ENCODE measurements around the gene SNAPC3. TPM values are rescaled to one million over a fixed set of nuclear protein-coding genes. Genes with fewer than 3 reads are reported as not detected.

Gene SNAPC3
- total and polyA plus RNA-seq, 2 experiments from 2014 or later = 31.2 to 44.3 TPM

GRCh38 chr9:15501803-15502202 is 79.1 kb downstream of the SNAPC3 start:
- H3K4me1 ChIP-seq (ENCODE audit: insufficient read depth) = no peaks in the 10 kb centered on the region
- in situ Hi-C loops (cut with MboI) = no loop called here
- H3K79me2 ChIP-seq (ENCODE audit: insufficient read depth) = peaks cover 39% of the 10 kb centered on the region
- no peak overlapping the region for H2AFZ ChIP-seq
- H3K4me3 ChIP-seq = no peak overlapping the region
- H3K9ac ChIP-seq = no peak overlapping the region
- H3K27me3 ChIP-seq (replicated peaks; ENCODE audit: insufficient read depth) = no peaks in the 10 kb centered on the region
- H3F3A ChIP-seq (ENCODE audit: insufficient read depth) = no peaks in the 10 kb centered on the region
- no peak overlapping the region for H3K4me2 ChIP-seq (ENCODE audit: unreplicated experiment)
- no peak overlapping the region for H3K27ac ChIP-seq
- no peaks in the 10 kb centered on the region for H4K20me1 ChIP-seq (ENCODE audit: insufficient read depth)
- TF ChIP-seq EZH2 (IDR thresholded peaks at IDR 0.05; ENCODE audit: insufficient read depth, poor library complexity, severe bottlenecking) (no peak), EZH2phosphoT487 (IDR thresholded peaks at IDR 0.05; ENCODE audit: insufficient read depth, low read depth) (no peak)
- no peaks in the 10 kb centered on the region for H3K9me3 ChIP-seq (ENCODE audit: low read depth)
- WGBS, 2 experiments (ENCODE audit: low coverage in 1 of 2, low lambda C conversion rate in 2 of 2, missing lambda C conversion rate in 2 of 2) = 97 to 98% methylated on average over 5 of the region's 5 CpGs
- no peak for DNase-seq
- H3K9me2 ChIP-seq (ENCODE audit: insufficient read depth) = no peaks in the 10 kb centered on the region
- peaks cover 30% of the 10 kb centered on the region for H3K36me3 ChIP-seq (ENCODE audit: low read depth)

GRCh38 chr9:15505921-15506320 is 83.2 kb downstream of the SNAPC3 start:
- Histone ChIP-seq H3K9me2 (ENCODE audit: insufficient read depth) (no peaks in the 10 kb centered on the region), H3F3A (ENCODE audit: insufficient read depth) (no peaks in the 10 kb centered on the region), H3K27ac (no peak overlapping the region), H4K20me1 (ENCODE audit: insufficient read depth) (no peaks in the 10 kb centered on the region), H3K4me2 (ENCODE audit: unreplicated experiment) (no peak overlapping the region), H3K79me2 (ENCODE audit: insufficient read depth) (peaks cover 57% of the 10 kb centered on the region), H3K9me3 (ENCODE audit: low read depth) (no peaks in the 10 kb centered on the region), H3K27me3 (replicated peaks; ENCODE audit: insufficient read depth) (no peaks in the 10 kb centered on the region), H3K36me3 (ENCODE audit: low read depth) (peaks cover 24% of the 10 kb centered on the region), H3K4me1 (ENCODE audit: insufficient read depth) (peaks cover 8% of the 10 kb centered on the region; the same call in 1 of the 2 replicates), H2AFZ (no peak overlapping the region), H3K4me3 (no peak overlapping the region), H3K9ac (no peak overlapping the region)
- WGBS, 2 experiments (ENCODE audit: low coverage in 1 of 2, low lambda C conversion rate in 2 of 2, missing lambda C conversion rate in 2 of 2) = 93 to 98% methylated on average over 3 of the region's 3 CpGs
- in situ Hi-C loops (cut with MboI) = no loop called here
- no peak for DNase-seq
- TF ChIP-seq EZH2phosphoT487 (IDR thresholded peaks at IDR 0.05; ENCODE audit: insufficient read depth, low read depth) = no peak
- no peak for TF ChIP-seq EZH2 (IDR thresholded peaks at IDR 0.05; ENCODE audit: insufficient read depth, poor library complexity, severe bottlenecking)

GRCh38 chr9:15509931-15510788 is 87.5 kb downstream of the SNAPC3 start:
- Histone ChIP-seq H3K9me2 (ENCODE audit: insufficient read depth) (no peaks in the 10 kb centered on the region), H3F3A (ENCODE audit: insufficient read depth) (peaks cover 9% of the 10 kb centered on the region; the same call in 1 of the 2 replicates), H3K79me2 (ENCODE audit: insufficient read depth) (peaks cover 34% of the 10 kb centered on the region), H3K27ac (peak overlapping the region; percentile 92), H3K9me3 (ENCODE audit: low read depth) (no peaks in the 10 kb centered on the region), H3K4me3 (peak overlapping the region; percentile 92), H2AFZ (peak overlapping the region; percentile 92), H3K9ac (peak overlapping the region; percentile 91), H3K4me1 (ENCODE audit: insufficient read depth) (peaks cover 12% of the 10 kb centered on the region; the same call in 1 of the 2 replicates), H3K4me2 (ENCODE audit: unreplicated experiment) (peak overlapping the region; percentile 89), H3K27me3 (replicated peaks; ENCODE audit: insufficient read depth) (no peaks in the 10 kb centered on the region), H4K20me1 (ENCODE audit: insufficient read depth) (no peaks in the 10 kb centered on the region), H3K36me3 (ENCODE audit: low read depth) (peaks cover 13% of the 10 kb centered on the region)
- WGBS, 2 experiments (ENCODE audit: low coverage in 1 of 2, low lambda C conversion rate in 2 of 2, missing lambda C conversion rate in 2 of 2) = 1 to 2% methylated on average over 19 to 67 of the region's 76 CpGs
- peak; percentile 63 for DNase-seq
- in situ Hi-C loops (cut with MboI) = no loop called here
- TF ChIP-seq EZH2 (IDR thresholded peaks at IDR 0.05; ENCODE audit: insufficient read depth, poor library complexity, severe bottlenecking) = no peak
- no peak for TF ChIP-seq EZH2phosphoT487 (IDR thresholded peaks at IDR 0.05; ENCODE audit: insufficient read depth, low read depth)

DNA sequence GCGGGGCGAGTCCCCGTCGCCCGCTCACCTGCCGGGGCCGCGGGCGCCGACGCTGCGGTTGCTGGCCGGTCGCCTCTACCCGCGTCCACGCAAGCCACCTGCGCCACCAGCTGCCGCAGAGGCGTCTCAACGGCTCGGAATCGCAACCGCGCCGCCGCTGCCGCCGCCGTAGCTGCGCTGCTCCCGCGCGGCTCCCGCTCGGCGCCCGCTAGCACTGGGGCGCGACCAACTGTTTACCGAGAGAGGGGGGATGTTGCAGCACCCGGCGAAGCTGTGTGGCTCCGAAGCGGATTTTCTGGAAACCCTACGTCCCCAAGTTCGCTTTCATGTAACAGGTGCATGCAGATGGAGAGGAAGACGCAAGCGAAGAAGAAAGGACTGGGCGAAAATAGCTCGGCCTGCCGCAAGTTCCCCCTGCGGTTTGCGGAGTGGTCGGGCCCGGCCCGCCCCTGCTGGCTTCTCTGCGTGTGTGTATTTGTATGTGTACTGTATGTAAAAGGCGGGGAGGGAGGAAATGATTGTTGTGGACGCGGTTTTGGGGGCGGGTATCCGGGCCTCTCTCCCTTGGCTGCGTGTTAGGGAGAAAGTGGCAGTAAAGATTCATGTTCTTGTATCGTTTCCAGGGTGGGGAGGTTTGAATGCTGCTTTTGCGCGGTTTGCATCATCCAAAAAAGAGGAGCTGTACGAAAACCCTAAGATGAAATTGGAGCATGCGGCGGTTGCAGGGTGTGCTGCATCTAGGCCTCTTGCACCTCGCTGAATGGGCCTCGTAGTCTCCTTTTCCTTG is 88.3 kb downstream of the SNAPC3 start, which contains the start of gene PSIP1:
Gene PSIP1 (minus strand): TSS at position 182 of the 787 bp plus-strand sequence. CDS start 782 bp downstream, outside the sequence.
- H4K20me1 ChIP-seq (ENCODE audit: insufficient read depth) = no peaks in the 10 kb centered on the region
- peaks cover 12% of the 10 kb centered on the region; the same call in 1 of the 2 replicates for H3K4me1 ChIP-seq (ENCODE audit: insufficient read depth)
- peak within 1 kb of the TSS; percentile 92 for H3K4me3 ChIP-seq
- H3K79me2 ChIP-seq (ENCODE audit: insufficient read depth) = peaks cover 34% of the 10 kb centered on the region
- H3K9me2 ChIP-seq (ENCODE audit: insufficient read depth) = no peaks in the 10 kb centered on the region
- H2AFZ ChIP-seq = peak within 1 kb of the TSS; percentile 92
- TF ChIP-seq EZH2 (IDR thresholded peaks at IDR 0.05; ENCODE audit: insufficient read depth, poor library complexity, severe bottlenecking) (no peak), EZH2phosphoT487 (IDR thresholded peaks at IDR 0.05; ENCODE audit: insufficient read depth, low read depth) (no peak)
- H3K27ac ChIP-seq = peak within 1 kb of the TSS; percentile 92
- no peaks in the 10 kb centered on the region for H3K9me3 ChIP-seq (ENCODE audit: low read depth)
- peak within 1 kb of the TSS; percentile 91 for H3K9ac ChIP-seq
- no peaks in the 10 kb centered on the region for H3K27me3 ChIP-seq (replicated peaks; ENCODE audit: insufficient read depth)
- in situ Hi-C loops (cut with MboI) = no loop called here
- WGBS, 2 experiments (ENCODE audit: low coverage in 1 of 2, low lambda C conversion rate in 2 of 2, missing lambda C conversion rate in 2 of 2) = 1 to 2% methylated on average over 65 to 72 of the region's 72 CpGs
- peak; percentile 89 for DNase-seq
- peaks cover 9% of the 10 kb centered on the region; the same call in 1 of the 2 replicates for H3F3A ChIP-seq (ENCODE audit: insufficient read depth)
- peak within 1 kb of the TSS; percentile 89 for H3K4me2 ChIP-seq (ENCODE audit: unreplicated experiment)
- H3K36me3 ChIP-seq (ENCODE audit: low read depth) = peaks cover 4% of the 10 kb centered on the region

Small RNA genes within 50 kb of the gene (small RNA-seq; reads per million reads assigned to genes)
- gene RNU6-319P (ENCODE audit: low read depth, low replicate concordance) = not detected

Other genes with a start within 250 kb of the SNAPC3 start
- gene TTC39B, start 115.7 kb upstream of the SNAPC3 start, total RNA-seq (2014; rRNA removed; shearing (Covaris generic)) = 8.6 and 10.9 TPM in 2 replicates
- 5.2 and 6.3 TPM in 2 replicates for gene TTC39B, start 115.7 kb upstream of the SNAPC3 start, polyA plus RNA-seq (2016; fragmentation: Nextera tagmentation; extraction: Ambion mirVana)
- gene PSIP1, start 88.1 kb downstream of the SNAPC3 start, total RNA-seq (2014; rRNA removed; shearing (Covaris generic)) = 31.2 and 36.9 TPM in 2 replicates
- 49.9 and 58.0 TPM in 2 replicates for gene PSIP1, start 88.1 kb downstream of the SNAPC3 start, polyA plus RNA-seq (2016; fragmentation: Nextera tagmentation; extraction: Ambion mirVana)
- 0.76 and 3.5 TPM in 2 replicates for gene CCDC171, start 130.2 kb downstream of the SNAPC3 start, total RNA-seq (2014; rRNA removed; shearing (Covaris generic))
- 0.96 and 0.99 TPM in 2 replicates for gene CCDC171, start 130.2 kb downstream of the SNAPC3 start, polyA plus RNA-seq (2016; fragmentation: Nextera tagmentation; extraction: Ambion mirVana)

All from GM23248 (cell line).